HG03378 (cell line): ENCODE data around the gene PCDHB12.
"Not testable (repeated sequence)": the region's sequence is repeated elsewhere in the genome, so short reads cannot be mapped to it uniquely, and the experiment has no call there.

ENCODE experiments used
- ATAC-seq: cut with Tn5 transposase; IDR thresholded peaks from one replicate; pipeline ENCODE4 v1.9.1; 2021; ENCODE audit warnings: mild to moderate bottlenecking, moderate library complexity; ENCODE audit not compliant: unreplicated experiment

Gene PCDHB12

DNA sequence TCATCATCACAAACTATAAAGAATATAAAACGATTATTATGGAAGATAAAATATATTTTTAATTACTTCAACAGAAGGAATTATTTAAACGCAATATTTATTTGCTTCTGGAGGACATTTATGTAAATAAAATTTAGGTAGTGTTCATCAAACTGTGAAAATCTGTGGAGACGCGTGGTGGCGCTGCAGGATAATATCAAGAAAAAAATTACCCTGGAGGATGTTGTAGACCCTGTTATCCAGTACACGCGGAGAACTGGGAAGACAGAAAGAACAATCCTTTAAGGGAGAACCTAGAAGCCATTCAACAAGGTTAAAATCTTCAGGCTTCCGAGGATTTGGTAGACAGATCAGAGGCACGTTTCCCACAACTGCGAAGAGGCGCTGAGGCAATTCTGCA lies at the start of gene PCDHB12:
Gene PCDHB12 (plus strand): TSS at position 242 of the 400 bp plus-strand sequence. CDS start 189 bp downstream, outside the sequence.
- no peak for ATAC-seq

DNA sequence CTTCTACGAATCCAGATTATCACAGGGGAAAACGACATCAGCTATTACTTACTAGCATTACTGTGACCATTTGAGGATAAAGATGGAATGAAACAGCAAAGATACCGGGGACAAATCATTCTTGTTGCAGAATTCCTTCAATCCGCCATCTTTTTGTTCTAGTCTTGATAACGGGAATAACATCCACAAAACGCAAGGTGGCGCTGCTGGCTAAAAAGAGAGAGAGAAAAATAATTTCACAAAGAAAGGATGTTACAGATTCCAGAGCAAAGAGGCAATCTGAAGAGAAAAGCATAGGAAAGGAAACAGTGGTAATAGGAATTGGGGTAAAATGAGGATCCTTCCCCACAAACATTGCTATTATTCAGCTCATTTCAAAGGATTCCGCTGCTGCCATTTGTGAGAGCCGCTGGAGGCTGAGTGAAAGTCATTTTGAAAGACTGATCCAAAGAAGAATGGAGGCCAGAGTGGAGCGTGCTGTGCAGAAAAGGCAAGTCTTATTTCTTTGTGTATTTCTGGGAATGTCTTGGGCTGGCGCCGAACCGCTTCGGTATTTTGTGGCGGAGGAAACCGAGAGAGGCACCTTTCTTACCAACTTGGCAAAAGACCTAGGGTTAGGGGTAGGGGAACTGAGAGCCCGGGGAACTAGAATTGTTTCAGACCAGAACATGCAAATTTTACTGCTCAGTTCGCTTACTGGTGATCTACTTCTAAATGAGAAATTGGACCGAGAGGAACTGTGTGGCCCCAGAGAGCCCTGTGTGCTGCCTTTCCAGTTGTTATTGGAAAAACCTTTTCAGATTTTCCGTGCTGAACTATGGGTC lies 35.9 kb upstream of the PCDHB12 start, which contains the start of gene PCDHB7:
Gene PCDHB7 (plus strand): TSS at position 264 of the 824 bp plus-strand sequence. CDS start 192 bp downstream, at position 456.
- ATAC-seq, result no peak

DNA sequence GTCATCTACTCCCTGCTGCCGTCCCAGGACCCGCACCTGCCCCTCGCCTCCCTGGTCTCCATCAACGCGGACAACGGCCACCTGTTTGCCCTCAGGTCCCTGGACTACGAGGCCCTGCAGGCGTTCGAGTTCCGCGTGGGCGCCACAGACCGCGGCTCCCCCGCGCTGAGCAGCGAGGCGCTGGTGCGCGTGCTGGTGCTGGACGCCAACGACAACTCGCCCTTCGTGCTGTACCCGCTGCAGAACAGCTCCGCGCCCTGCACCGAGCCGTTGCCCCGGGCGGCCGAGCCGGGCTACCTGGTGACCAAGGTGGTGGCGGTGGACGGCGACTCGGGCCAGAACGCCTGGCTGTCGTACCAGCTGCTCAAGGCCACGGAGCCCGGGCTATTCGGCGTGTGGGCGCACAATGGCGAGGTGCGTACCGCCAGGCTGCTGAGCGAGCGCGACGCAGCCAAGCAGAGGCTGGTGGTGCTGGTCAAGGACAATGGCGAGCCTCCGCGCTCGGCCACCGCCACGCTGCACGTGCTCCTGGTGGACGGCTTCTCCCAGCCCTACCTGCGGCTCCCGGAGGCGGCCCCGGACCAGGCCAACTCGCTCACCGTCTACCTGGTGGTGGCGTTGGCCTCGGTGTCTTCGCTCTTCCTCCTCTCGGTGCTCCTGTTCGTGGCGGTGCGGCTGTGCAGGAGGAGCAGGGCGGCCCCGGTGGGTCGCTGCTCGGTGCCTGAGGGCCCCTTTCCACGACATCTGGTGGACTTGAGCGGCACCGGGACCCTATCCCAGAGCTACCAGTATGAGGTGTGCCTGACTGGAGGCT lies 34.0 kb upstream of the PCDHB12 start:
- not testable (repeated sequence) for ATAC-seq

DNA sequence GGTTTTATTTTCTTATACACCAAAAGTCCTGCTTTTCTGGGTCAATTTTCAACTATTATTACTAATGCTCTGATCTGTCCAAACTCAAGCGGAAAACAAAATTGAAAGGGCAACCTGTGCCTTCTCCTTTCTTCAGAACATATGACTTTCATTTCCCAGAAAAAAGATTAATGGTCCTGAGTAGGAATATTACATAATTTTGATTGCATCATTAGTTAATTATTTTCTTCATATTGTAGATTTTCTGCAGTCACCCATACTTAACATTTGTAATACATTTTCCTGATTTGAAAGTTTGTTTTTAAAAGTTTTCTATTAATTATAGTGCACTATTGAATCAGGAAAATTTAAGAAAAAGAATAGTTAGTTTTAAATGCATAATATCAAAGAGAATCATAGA lies 32.6 kb upstream of the PCDHB12 start:
- ATAC-seq, result no peak

DNA sequence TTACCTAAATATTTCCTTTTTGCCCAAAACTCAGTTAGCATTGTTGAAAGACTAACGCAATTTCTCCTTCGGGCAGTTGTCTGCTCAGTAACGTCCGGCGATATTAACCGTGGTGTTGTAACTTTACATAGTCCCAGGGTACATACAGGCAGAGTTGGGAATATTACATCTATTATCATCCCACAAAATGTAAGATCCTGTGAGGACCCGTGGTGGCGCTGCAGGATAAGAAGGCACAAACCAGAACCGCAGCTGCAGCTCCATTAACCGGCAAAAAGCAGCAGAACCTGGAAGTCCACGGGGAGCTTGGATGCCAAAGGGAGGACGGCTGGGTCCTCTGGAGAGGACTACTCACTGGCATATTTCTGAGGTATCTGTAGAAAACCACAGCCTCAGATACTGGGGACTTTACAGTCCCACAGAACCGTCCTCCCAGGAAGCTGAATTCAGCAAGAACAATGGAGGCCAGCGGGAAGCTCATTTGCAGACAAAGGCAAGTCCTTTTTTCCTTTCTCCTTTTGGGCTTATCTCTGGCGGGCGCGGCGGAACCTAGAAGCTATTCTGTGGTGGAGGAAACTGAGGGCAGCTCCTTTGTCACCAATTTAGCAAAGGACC lies 30.8 kb upstream of the PCDHB12 start, which contains the start of gene PCDHB8:
Gene PCDHB8 (plus strand): TSS at position 214 of the 615 bp plus-strand sequence. CDS start 245 bp downstream, at position 459.
- not testable (repeated sequence) for ATAC-seq

DNA sequence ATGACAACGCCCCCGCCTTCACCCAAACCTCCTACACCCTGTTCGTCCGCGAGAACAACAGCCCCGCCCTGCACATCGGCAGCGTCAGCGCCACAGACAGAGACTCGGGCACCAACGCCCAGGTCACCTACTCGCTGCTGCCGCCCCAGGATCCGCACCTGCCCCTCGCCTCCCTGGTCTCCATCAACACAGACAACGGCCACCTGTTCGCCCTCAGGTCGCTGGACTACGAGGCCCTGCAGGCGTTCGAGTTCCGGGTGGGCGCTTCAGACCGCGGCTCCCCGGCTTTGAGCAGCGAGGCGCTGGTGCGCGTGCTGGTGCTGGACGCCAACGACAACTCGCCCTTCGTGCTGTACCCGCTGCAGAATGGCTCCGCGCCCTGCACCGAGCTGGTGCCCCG lies 29.1 kb upstream of the PCDHB12 start:
- not testable (repeated sequence) for ATAC-seq

DNA sequence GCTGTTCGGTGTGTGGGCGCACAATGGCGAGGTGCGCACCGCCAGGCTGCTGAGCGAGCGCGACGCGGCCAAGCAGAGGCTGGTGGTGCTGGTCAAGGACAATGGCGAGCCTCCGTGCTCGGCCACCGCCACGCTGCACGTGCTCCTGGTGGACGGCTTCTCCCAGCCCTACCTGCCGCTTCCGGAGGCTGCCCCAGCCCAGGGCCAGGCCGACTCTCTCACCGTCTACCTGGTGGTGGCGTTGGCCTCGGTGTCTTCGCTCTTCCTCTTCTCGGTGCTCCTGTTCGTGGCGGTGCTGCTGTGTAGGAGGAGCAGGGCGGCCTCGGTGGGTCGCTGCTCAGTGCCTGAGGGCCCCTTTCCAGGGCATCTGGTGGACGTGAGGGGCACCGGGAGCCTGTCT lies 28.6 kb upstream of the PCDHB12 start:
- not testable (repeated sequence) for ATAC-seq

DNA sequence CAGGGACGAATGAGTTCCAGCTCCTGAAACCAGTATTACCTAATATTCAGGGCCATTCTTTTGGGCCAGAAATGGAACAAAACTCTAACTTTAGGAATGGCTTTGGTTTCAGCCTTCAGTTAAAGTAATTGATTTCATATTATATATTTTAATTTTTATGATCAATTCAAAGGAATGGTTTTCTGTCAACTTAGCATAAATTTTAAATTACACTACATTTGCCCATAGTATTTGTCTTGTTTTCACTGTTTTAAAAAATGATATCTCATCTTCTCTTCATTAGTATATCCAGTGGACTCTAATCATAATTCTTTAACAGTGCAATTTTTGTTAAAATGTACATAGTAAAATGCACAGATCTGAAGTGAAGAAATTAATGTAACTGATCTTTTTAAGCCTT lies 28.2 kb upstream of the PCDHB12 start:
- ATAC-seq, result no peak

DNA sequence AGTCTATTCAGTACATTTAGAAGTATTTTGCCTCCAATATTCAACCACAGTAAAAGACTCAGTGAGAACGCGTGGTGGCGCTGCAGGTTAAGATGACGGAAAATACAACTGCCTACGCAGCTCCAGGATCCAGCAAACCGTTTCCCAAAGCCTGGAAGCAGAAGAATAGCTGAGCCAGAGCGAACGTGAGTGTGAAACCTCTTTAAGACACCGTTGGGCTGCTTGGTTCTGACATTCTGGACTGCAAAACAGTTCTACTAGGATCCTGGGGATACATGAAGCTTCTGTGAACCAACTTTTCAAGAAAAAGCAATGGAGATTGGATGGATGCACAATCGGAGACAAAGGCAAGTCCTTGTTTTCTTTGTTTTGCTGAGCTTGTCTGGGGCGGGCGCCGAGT lies 26.3 kb upstream of the PCDHB12 start, which contains the start of gene PCDHB16:
Gene PCDHB16 (plus strand): TSS at position 140 of the 400 bp plus-strand sequence. CDS start 173 bp downstream, at position 313.
- no peak for ATAC-seq

DNA sequence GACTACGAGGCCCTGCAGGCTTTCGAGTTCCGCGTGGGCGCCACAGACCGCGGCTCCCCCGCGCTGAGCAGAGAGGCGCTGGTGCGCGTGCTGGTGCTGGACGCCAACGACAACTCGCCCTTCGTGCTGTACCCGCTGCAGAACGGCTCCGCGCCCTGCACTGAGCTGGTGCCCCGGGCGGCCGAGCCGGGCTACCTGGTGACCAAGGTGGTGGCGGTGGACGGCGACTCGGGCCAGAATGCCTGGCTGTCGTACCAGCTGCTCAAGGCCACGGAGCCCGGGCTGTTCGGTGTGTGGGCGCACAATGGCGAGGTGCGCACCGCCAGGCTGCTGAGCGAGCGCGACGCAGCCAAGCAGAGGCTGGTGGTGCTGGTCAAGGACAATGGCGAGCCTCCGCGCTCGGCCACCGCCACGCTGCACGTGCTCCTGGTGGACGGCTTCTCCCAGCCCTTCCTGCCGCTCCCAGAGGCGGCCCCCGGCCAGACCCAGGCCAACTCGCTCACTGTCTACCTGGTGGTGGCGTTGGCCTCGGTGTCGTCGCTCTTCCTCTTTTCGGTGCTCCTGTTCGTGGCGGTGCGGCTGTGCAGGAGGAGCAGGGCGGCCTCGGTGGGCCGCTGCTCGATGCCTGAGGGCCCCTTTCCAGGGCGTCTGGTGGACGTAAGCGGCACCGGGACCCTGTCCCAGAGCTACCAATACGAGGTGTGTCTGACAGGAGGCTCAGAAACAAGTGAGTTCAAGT lies 24.2 kb upstream of the PCDHB12 start:
- ATAC-seq, result not testable (repeated sequence)

DNA sequence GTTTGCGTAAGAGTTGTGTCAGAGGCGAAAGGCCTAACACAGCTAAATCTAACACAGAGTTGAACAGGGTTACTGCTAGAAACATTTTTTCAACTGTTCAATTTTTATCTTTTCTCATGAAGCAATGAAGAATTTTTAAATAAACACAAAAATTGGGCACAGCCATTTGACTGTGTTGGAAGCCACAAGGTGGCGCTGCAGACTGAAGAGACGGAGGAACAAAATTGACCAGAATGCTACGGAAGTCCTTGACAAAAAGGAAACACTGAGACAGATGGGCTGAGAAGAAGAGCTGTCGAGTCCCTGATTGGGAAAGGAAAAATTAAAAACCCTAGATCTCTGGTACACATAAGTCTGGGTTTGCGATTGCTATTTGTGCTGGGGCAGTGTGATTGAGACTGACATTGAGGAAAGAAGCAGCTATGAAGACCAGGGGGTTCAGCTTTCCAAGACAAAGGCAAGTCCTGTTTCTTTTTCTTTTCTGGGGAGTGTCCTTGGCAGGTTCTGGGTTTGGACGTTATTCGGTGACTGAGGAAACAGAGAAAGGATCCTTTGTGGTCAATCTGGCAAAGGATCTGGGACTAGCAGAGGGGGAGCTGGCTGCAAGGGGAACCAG lies 21.5 kb upstream of the PCDHB12 start, which contains the start of gene PCDHB9:
Gene PCDHB9 (plus strand): TSS at position 265 of the 616 bp plus-strand sequence. CDS start 158 bp downstream, at position 423.
- no peak for ATAC-seq

DNA sequence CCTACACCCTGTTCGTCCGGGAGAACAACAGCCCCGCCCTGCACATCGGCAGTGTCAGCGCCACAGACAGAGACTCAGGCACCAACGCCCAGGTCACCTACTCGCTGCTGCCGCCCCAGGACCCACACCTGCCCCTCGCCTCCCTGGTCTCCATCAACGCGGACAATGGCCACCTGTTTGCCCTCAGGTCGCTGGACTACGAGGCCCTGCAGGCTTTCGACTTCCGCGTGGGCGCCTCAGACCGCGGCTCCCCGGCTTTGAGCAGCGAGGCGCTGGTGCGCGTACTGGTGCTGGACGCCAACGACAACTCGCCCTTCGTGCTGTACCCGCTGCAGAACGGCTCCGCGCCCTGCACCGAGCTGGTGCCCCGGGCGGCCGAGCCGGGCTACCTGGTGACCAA lies 19.8 kb upstream of the PCDHB12 start:
- ATAC-seq, result not testable (repeated sequence)

DNA sequence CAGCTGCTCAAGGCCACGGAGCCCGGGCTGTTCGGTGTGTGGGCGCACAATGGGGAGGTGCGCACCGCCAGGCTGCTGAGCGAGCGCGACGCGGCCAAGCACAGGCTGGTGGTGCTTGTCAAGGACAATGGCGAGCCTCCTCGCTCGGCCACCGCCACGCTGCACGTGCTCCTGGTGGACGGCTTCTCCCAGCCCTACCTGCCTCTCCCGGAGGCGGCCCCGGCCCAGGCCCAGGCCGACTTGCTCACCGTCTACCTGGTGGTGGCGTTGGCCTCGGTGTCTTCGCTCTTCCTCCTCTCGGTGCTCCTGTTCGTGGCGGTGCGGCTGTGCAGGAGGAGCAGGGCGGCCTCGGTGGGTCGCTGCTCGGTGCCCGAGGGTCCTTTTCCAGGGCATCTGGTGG lies 19.4 kb upstream of the PCDHB12 start:
- not testable (repeated sequence) for ATAC-seq

DNA sequence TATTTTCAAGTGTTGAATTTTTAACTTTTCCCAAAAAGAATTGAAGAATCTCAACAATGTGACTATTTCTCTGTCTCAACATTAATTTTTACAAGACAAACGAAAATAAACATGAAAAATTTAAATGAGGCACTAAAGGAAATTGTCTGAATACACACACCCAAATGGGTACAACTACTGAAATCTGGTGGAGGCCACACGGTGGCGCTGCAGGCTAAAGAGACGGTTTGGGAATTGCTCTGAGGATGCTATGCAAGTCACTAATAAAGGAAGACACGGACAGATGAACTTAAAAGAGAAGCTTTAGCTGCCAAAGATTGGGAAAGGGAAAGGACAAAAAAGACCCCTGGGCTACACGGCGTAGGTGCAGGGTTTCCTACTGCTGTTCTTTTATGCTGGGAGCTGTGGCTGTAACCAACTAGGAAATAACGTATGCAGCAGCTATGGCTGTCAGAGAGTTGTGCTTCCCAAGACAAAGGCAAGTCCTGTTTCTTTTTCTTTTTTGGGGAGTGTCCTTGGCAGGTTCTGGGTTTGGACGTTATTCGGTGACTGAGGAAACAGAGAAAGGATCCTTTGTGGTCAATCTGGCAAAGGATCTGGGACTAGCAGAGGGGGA lies 16.3 kb upstream of the PCDHB12 start, which contains the start of gene PCDHB10:
Gene PCDHB10 (plus strand): TSS at position 244 of the 616 bp plus-strand sequence. CDS start 200 bp downstream, at position 444.
- no peak for ATAC-seq

DNA sequence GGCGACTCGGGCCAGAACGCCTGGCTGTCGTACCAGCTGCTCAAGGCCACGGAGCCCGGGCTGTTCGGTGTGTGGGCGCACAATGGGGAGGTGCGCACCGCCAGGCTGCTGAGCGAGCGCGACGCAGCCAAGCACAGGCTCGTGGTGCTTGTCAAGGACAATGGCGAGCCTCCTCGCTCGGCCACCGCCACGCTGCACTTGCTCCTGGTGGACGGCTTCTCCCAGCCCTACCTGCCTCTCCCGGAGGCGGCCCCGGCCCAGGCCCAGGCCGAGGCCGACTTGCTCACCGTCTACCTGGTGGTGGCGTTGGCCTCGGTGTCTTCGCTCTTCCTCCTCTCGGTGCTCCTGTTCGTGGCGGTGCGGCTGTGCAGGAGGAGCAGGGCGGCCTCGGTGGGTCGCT lies 14.2 kb upstream of the PCDHB12 start:
- not testable (repeated sequence) for ATAC-seq

DNA sequence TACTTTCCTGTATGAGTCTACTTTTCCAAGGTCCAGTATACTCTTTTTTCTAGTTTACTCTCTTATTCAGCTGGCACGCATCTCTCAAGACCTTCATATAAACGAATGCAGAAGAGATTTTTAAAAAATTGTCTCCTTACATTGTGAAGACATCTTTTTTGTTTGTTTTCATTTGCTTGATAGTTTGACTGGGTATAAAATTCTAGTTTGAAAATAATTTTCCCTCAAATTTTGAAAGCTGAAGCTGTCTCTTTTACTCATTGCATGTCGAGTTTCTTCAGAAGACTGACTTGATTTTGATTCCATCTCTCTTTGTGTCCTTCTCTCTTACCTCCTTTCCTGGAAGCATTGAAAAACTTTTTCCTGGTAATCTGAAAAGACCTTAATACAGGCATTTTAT lies 12.2 kb upstream of the PCDHB12 start:
- ATAC-seq, result no peak

DNA sequence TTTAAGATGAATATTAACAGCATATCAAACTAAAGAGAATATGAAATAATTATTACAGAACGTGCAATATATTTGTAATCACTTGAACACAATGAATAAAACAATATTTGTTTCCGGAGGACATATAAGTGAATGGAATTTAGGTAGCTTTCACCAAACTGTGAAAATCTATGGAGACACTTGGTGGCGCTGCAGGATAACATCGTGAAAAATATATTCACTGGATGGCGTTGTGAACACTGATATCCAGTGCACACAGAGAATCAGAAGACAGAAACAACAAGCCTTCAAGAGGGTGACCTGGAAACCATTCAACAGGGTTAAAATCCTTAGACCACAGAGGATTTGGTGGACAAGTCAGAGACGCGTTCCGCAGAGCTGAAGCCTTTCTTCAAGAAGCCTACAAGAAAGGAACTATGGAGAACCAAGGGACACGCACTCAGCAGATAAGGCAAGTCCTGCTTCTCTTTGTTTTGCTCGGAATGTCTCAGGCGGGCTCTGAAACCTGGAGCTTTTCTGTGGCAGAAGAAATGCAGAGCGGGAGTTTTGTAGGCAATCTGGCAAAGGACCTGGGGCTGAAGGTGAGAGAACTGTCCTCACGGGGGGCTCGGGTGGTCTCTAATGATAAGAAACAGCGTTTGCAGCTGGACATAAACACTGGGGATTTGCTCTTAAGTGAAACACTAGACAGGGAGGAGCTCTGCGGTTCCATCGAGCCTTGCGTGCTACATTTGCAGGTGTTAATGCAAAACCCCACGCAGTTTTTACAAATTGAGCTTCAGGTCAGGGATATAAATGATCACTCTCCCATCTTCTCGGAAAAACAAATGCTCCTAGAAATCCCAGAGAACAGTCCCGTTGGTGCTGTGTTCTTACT lies 8.9 kb upstream of the PCDHB12 start, which contains the start of gene PCDHB11:
Gene PCDHB11 (plus strand): TSS at position 269 of the 877 bp plus-strand sequence. CDS start 148 bp downstream, at position 417.
- no peak for ATAC-seq

DNA sequence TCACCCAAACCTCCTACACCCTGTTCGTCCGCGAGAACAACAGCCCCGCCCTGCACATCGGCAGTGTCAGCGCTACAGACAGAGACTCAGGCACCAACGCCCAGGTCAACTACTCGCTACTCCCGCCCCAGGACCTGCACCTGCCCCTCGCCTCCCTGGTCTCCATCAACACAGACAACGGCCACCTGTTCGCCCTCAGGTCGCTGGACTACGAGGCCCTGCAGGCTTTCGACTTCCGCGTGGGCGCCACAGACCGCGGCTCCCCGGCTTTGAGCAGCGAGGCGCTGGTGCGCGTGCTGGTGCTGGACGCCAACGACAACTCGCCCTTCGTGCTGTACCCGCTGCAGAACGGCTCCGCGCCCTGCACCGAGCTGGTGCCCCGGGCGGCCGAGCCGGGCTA lies 7.4 kb upstream of the PCDHB12 start:
- ATAC-seq, result not testable (repeated sequence)
